Measurements from ENCODE around the gene SOBP.

The SOBP gene

DNA sequence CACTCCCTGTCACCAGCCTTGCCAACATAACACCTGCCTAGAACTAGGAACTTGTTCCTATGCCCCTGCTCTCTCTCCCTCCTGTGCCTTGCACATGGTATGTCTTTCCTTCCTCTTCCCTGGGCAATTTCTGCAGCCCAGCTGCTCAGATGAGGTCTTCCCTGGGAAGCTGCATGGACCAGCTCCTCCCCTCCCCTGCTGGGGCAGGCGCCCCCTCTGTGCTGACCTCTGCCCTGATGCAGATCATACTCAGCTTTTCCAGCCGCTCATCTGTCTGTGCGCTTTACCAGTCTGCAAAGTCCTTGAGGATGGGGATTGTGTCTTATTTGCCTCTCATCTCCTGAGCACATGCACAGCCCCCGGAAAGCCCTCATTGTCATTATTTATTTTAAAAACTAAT is 172.4 kb downstream of the SOBP start:
- Histone ChIP-seq H3K4me1 (ENCODE audit: control insufficient read depth, insufficient read depth, low read length) (peaks cover 2% of the 10 kb centered on the region; the same call in 1 of the 2 replicates), H3K27ac (ENCODE audit: low read length) (no peak overlapping the region), H3K36me3 (ENCODE audit: control insufficient read depth, insufficient read depth, low read length) (no peaks in the 10 kb centered on the region), H3K9me3 (ENCODE audit: control insufficient read depth, insufficient read depth, low read length) (no peaks in the 10 kb centered on the region), H3K27me3 (ENCODE audit: control insufficient read depth, insufficient read depth, low read length) (no peaks in the 10 kb centered on the region), H3K4me3 (ENCODE audit: low read length) (no peak overlapping the region)
- no peak for DNase-seq (ENCODE audit: low read depth, low spot score)
- no CpG with 5 or more reads among the region's 4 CpGs for WGBS (ENCODE audit: insufficient coverage, insufficient read length)

DNA sequence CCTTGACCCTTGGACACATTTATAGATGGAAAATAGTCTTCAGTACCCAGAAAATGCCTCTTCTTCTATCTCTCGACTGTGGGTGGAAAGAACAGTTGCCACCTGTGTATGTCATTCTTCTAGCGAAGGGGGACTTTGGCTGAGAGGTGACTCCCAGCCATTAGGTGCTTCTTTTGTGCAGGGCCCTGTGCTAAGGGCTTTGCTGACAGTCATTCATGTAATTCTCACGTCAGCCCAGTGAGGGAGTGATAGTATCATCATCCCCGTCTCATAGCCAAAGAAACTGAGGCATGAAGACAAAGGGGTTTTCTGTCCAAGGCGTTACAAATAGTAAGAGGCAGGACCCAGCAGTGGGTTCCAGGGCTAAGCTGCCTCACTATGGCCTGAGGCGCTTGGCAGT is 173.4 kb downstream of the SOBP start:
- no CpG with 5 or more reads among the region's 6 CpGs for WGBS (ENCODE audit: insufficient coverage, insufficient read length)
- H3K27me3 ChIP-seq (ENCODE audit: control insufficient read depth, insufficient read depth, low read length), result no peaks in the 10 kb centered on the region
- no peak for DNase-seq (ENCODE audit: low read depth, low spot score)
- no peaks in the 10 kb centered on the region for H3K36me3 ChIP-seq (ENCODE audit: control insufficient read depth, insufficient read depth, low read length)
- H3K27ac ChIP-seq (ENCODE audit: low read length), result no peak overlapping the region
- H3K4me3 ChIP-seq (ENCODE audit: low read length), result no peak overlapping the region
- H3K4me1 ChIP-seq (ENCODE audit: control insufficient read depth, insufficient read depth, low read length), result no peaks in the 10 kb centered on the region
- H3K9me3 ChIP-seq (ENCODE audit: control insufficient read depth, insufficient read depth, low read length), result no peaks in the 10 kb centered on the region

DNA sequence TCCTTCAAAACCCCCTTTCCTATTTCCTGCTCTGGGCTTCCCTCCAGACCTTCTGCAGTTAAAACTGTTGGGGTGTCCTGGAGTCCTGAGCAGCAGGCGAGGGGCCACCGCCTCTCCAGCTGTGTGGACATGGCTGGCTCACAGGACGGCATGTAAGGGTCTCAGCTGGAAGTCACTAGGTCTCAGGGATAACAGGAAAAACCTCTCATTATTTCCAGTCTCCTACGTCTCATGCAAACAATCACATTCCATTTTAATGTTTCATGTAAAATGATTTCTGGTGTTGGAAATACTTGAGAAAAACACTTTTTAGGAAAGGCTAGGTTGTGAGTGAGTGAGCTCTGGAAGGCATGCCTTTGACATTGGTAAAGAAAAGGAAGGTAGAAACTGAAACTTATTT is 175.5 kb downstream of the SOBP start:
- H3K4me1 ChIP-seq (ENCODE audit: control insufficient read depth, insufficient read depth, low read length), result no peaks in the 10 kb centered on the region

DNA sequence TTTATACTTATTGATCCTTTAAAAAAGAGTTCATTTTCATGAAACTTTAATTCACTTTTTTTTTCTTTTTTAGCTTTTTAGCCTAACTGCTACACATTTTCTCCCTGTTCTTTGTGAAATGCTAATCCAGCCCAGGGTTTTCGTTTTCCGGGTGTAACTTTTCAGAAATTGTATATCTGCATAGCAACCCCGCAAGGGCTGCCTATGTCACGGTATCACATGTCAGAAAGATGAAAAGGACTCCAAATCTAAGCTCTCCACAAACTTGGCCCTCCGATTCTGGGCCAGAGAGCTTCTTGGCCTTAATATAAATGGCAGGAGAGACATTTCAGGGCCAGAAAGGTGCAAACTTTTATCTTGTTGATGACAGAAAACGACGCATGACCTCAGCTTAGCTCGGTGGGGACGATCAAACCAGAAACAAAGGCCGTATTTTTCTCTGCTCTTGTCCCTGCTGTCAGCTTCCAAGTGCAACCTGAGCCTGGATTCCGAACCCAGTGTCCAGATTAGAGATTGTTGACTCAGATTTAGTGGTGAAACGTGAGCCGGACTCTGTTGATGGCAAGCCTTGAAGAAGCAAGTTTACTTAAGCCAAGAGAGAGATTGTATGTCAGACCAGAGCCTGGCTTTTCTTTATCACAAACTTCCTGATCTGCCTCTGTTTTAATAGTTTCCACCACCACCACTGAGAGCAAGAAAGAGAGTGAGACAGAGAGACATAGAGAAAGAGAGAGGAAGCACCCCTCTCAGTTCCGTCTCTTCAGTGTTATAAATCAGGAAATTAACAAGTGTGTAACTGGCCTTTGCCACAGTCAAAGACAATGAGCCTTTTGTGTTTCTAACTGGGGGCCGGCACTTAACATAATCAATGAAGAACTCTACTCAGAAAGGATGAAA is 176.4 kb downstream of the SOBP start:
- Histone ChIP-seq H3K4me3 (ENCODE audit: low read length) (no peak overlapping the region), H3K27me3 (ENCODE audit: control insufficient read depth, insufficient read depth, low read length) (no peaks in the 10 kb centered on the region), H3K9me3 (ENCODE audit: control insufficient read depth, insufficient read depth, low read length) (no peaks in the 10 kb centered on the region), H3K27ac (ENCODE audit: low read length) (no peak overlapping the region), H3K36me3 (ENCODE audit: control insufficient read depth, insufficient read depth, low read length) (no peaks in the 10 kb centered on the region), H3K4me1 (ENCODE audit: control insufficient read depth, insufficient read depth, low read length) (peaks cover 2% of the 10 kb centered on the region; the same call in 1 of the 2 replicates)
- DNase-seq (ENCODE audit: low read depth, low spot score), result no peak
- WGBS (ENCODE audit: insufficient coverage, insufficient read length), result no CpG with 5 or more reads among the region's 15 CpGs

More for the DNA sequence above, 175.5 kb downstream of the SOBP start:
- Histone ChIP-seq H3K27me3 (ENCODE audit: control insufficient read depth, insufficient read depth, low read length) (no peaks in the 10 kb centered on the region), H3K9me3 (ENCODE audit: control insufficient read depth, insufficient read depth, low read length) (no peaks in the 10 kb centered on the region), H3K4me3 (ENCODE audit: low read length) (no peak overlapping the region), H3K36me3 (ENCODE audit: control insufficient read depth, insufficient read depth, low read length) (no peaks in the 10 kb centered on the region), H3K27ac (ENCODE audit: low read length) (no peak overlapping the region)
- no CpG with 5 or more reads among the region's 4 CpGs for WGBS (ENCODE audit: insufficient coverage, insufficient read length)
- no peak for DNase-seq (ENCODE audit: low read depth, low spot score)

DNA sequence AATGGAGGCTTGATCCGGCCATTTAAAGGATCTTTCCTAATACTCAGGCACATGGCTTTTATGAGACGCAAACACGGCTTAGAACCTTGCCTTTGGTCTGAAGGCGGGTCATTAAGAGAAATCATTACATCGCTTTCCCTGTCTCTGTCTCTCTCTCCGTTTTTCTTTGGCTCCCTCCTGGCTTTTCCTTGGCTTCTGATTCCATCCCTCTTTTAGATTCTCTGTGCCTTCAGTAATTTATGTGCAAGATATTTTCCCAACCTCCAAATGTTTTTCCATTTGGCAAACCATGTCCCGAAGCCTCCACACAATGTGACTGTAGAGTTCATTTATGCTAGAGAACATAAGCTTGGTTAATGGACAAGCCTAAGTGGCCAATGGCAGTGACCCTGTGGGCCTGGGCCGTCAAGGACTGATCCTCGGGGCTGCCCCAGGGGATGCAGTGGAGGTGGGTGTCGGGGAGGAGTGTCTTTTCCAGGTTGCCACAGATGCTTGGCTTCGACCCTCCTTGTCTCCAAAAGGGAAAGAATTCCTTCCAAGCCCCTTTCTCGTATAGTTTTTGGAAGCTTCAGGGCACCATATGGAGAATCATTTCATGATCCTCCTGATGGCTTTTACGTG is 177.2 kb downstream of the SOBP start:
- DNase-seq (ENCODE audit: low read depth, low spot score), result no peak
- Histone ChIP-seq H3K27me3 (ENCODE audit: control insufficient read depth, insufficient read depth, low read length) (no peaks in the 10 kb centered on the region), H3K4me3 (ENCODE audit: low read length) (no peak overlapping the region), H3K36me3 (ENCODE audit: control insufficient read depth, insufficient read depth, low read length) (no peaks in the 10 kb centered on the region), H3K4me1 (ENCODE audit: control insufficient read depth, insufficient read depth, low read length) (peaks cover 2% of the 10 kb centered on the region; the same call in 1 of the 2 replicates), H3K9me3 (ENCODE audit: control insufficient read depth, insufficient read depth, low read length) (no peaks in the 10 kb centered on the region), H3K27ac (ENCODE audit: low read length) (no peak overlapping the region)
- no CpG with 5 or more reads among the region's 13 CpGs for WGBS (ENCODE audit: insufficient coverage, insufficient read length)

DNA sequence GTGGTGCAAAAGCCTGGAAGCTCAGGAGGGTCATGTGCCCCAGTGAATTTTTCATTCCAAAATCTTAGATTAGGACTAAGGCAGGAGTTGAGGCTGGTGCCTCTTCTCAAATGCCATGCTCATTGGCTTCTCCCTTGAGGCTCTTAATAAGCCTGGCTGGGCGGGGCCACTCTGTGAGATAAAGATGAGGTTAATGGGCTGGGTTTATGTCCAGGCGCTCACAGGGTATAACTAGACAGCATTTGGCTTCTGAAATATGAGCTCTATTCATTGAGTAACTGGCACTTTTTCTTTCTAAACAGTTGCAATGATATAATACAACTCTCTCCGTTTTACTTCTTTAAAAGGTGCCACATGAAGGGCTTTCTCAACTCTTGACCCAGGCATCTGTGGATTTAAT is 177.9 kb downstream of the SOBP start:
- Histone ChIP-seq H3K27ac (ENCODE audit: low read length) (no peak overlapping the region), H3K27me3 (ENCODE audit: control insufficient read depth, insufficient read depth, low read length) (no peaks in the 10 kb centered on the region), H3K9me3 (ENCODE audit: control insufficient read depth, insufficient read depth, low read length) (no peaks in the 10 kb centered on the region), H3K4me3 (ENCODE audit: low read length) (no peak overlapping the region), H3K4me1 (ENCODE audit: control insufficient read depth, insufficient read depth, low read length) (peaks cover 2% of the 10 kb centered on the region; the same call in 1 of the 2 replicates), H3K36me3 (ENCODE audit: control insufficient read depth, insufficient read depth, low read length) (no peaks in the 10 kb centered on the region)
- DNase-seq (ENCODE audit: low read depth, low spot score), result no peak
- WGBS (ENCODE audit: insufficient coverage, insufficient read length), result no CpG with 5 or more reads among the region's 3 CpGs

DNA sequence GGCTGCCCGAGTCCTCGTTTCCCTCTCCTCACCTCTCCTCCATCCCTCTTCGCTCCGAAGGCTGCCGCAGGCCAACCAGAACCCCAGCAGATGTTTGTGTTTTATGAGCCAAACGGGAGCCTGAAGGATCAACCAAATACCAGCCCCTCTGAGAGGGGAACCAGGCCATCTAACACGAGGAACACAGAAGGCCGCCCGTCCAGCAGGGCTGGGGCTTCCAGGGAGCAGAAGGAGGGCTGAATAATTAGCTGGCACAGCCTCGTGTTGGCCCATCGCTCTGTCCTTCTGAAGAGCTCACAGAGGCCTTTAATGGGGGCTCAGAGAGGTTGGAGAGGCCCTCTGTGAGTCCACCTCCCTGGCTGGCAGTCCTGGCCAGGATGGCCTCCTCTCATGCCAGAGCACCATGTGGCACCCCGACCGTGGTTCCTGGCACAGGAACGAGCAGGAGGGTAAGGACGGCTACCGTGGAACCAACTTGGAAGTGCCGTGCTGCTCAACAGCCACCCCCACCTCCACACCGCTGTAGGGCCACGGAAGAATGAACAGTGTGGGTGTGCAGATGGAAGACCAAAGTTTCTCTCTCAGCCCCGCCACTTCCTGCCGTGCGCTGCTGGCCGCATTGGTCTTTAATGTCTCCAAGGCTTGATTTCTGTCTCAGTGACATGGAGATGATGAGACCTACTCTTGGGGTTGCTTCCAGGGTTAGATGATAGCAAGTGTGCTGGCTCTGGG is 179.0 kb downstream of the SOBP start:
- Histone ChIP-seq H3K4me3 (ENCODE audit: low read length) (no peak overlapping the region), H3K36me3 (ENCODE audit: control insufficient read depth, insufficient read depth, low read length) (no peaks in the 10 kb centered on the region), H3K27ac (ENCODE audit: low read length) (no peak overlapping the region), H3K9me3 (ENCODE audit: control insufficient read depth, insufficient read depth, low read length) (no peaks in the 10 kb centered on the region), H3K4me1 (ENCODE audit: control insufficient read depth, insufficient read depth, low read length) (peaks cover 2% of the 10 kb centered on the region; the same call in 1 of the 2 replicates), H3K27me3 (ENCODE audit: control insufficient read depth, insufficient read depth, low read length) (no peaks in the 10 kb centered on the region)
- whole genome bisulfite sequencing (ENCODE audit: insufficient coverage, insufficient read length), result no CpG with 5 or more reads among the region's 23 CpGs
- no peak for DNase-seq (ENCODE audit: low read depth, low spot score)

DNA sequence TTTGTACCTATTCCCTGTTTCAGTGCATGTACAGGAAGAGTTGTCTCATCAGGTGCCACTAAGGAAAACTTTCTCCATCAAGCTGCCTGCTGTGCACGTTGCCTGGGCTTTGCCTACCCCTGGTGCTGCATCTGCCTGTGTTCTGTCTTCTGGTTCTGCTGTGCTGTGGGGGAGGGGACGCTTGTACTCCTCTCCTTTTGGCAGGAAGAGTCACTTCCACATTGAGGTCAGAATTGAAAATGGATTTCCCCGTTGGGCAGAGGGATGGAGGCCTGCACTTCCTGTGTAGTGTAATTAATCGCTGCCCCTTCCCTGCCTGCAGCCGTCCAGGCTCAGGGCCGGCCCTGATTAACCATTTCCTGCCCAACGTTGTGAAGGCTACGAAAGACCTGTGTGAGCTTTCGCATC is 180.9 kb downstream of the SOBP start:
- no peak overlapping the region for H3K4me3 ChIP-seq (ENCODE audit: low read length)

DNA sequence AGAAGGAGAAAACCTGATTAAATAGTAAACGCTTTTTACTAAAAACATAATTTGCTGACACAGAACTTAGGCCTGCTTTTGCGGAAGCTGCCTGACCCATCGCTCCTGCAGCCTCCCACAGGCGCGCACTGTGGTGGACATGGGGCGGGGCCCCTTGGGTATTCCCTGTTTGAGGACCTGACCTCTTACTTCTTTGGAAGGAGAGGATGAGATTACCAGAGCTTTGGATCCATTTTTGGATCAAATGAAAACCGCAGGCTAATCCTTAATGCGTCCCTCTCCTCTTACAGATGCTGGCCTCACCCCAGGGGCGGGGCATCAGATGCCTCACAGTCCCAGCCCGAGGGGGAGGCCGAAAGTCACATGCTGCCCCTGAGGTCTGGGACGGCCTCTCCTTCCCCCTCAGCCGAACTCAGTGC is 183.2 kb downstream of the SOBP start:
- Histone ChIP-seq H3K9me3 (ENCODE audit: control insufficient read depth, insufficient read depth, low read length) (no peaks in the 10 kb centered on the region), H3K4me3 (ENCODE audit: low read length) (no peak overlapping the region), H3K27me3 (ENCODE audit: control insufficient read depth, insufficient read depth, low read length) (no peaks in the 10 kb centered on the region), H3K27ac (ENCODE audit: low read length) (no peak overlapping the region), H3K36me3 (ENCODE audit: control insufficient read depth, insufficient read depth, low read length) (no peaks in the 10 kb centered on the region), H3K4me1 (ENCODE audit: control insufficient read depth, insufficient read depth, low read length) (peaks cover 2% of the 10 kb centered on the region; the same call in 1 of the 2 replicates)
- DNase-seq (ENCODE audit: low read depth, low spot score), result no peak
- WGBS (ENCODE audit: insufficient coverage, insufficient read length), result no CpG with 5 or more reads among the region's 13 CpGs

More for the DNA sequence above, 180.9 kb downstream of the SOBP start:
- H3K4me1 ChIP-seq (ENCODE audit: control insufficient read depth, insufficient read depth, low read length), result peaks cover 2% of the 10 kb centered on the region; the same call in 1 of the 2 replicates
- no peaks in the 10 kb centered on the region for H3K36me3 ChIP-seq (ENCODE audit: control insufficient read depth, insufficient read depth, low read length)
- no peak overlapping the region for H3K27ac ChIP-seq (ENCODE audit: low read length)
- no peaks in the 10 kb centered on the region for H3K9me3 ChIP-seq (ENCODE audit: control insufficient read depth, insufficient read depth, low read length)
- no CpG with 5 or more reads among the region's 9 CpGs for WGBS (ENCODE audit: insufficient coverage, insufficient read length)
- no peak for DNase-seq (ENCODE audit: low read depth, low spot score)
- H3K27me3 ChIP-seq (ENCODE audit: control insufficient read depth, insufficient read depth, low read length), result no peaks in the 10 kb centered on the region

Data from iPS DF 6.9 (cell line).